ENCODE results near the gene SCD5. TPM values are rescaled to one million over a fixed set of nuclear protein-coding genes. Genes with fewer than 3 reads are reported as not detected.

Gene SCD5
- total RNA-seq, 2 donors from 2014 or later, result 24.0 to 122 TPM

DNA sequence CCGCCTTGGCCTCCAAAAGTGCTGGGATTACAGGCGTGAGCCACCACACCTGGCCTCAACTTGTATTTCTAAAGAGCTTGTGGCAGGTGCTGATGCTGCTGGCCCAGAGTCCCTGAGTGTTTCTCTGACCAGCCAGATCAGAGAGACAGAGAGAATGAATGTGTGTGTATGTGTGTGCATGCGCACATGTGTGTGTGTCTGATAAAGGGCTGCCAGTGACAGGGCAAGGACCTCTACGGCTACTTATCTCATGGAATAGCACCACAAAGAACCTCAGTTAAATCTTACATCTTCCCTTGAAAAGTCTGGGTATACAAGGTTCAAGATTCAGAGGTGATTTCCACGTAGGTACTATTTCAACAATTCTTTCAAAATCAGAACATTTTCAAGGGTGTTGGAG, 86.0 kb downstream of the SCD5 start:
- no peak overlapping the region for H3K4me3 ChIP-seq
- no peaks in the 10 kb centered on the region for H3K9me3 ChIP-seq
- H3K4me1 ChIP-seq (replicated peaks), result no peaks in the 10 kb centered on the region
- H3K27ac ChIP-seq, result no peak overlapping the region
- TF ChIP-seq POLR2AphosphoS5 (IDR thresholded peaks at IDR 0.05), result no peak
- intact Hi-C loops (cut with DNase I), result no loop called here
- H3K27me3 ChIP-seq (replicated peaks; ENCODE audit: insufficient read depth), result no peaks in the 10 kb centered on the region
- H3K36me3 ChIP-seq, result no peaks in the 10 kb centered on the region
- WGBS, result 97% methylated on average over 5 of the region's 5 CpGs
- no peak for DNase-seq (ENCODE audit: low spot score)

DNA sequence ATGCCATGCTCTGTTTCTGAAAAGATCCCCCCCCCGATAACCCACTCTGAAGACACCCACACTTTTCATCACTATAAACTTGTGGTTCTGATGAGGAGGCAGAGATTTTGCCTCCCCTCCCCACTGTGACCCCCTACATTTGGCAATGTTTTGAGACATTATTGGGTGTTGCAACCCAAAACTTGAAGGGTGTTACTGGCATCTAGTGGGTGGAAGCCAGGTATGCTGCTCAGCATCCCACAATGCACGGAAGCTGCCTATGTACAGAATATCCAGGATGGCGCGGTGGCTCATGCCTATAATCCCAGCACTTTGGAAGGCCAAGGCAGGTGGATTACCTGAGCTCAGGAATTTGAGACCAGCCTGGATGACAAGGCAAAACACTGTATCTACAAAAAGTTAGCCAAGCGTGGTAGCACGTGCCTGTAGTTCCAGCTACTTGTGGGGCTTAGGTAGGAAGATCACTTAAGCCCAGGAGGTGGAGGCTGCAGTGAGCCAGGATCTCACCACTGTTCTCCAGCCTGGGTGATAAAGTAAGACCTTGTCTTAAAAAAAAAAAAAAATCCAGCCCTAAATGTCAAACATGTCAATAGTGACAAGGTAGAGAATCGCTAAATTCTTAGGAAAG, 87.3 kb downstream of the SCD5 start:
- no peak overlapping the region for H3K27ac ChIP-seq
- TF ChIP-seq POLR2AphosphoS5 (IDR thresholded peaks at IDR 0.05) (no peak), POLR2A (IDR thresholded peaks at IDR 0.05) (no peak)
- TF ChIP-seq, protein P1, sequence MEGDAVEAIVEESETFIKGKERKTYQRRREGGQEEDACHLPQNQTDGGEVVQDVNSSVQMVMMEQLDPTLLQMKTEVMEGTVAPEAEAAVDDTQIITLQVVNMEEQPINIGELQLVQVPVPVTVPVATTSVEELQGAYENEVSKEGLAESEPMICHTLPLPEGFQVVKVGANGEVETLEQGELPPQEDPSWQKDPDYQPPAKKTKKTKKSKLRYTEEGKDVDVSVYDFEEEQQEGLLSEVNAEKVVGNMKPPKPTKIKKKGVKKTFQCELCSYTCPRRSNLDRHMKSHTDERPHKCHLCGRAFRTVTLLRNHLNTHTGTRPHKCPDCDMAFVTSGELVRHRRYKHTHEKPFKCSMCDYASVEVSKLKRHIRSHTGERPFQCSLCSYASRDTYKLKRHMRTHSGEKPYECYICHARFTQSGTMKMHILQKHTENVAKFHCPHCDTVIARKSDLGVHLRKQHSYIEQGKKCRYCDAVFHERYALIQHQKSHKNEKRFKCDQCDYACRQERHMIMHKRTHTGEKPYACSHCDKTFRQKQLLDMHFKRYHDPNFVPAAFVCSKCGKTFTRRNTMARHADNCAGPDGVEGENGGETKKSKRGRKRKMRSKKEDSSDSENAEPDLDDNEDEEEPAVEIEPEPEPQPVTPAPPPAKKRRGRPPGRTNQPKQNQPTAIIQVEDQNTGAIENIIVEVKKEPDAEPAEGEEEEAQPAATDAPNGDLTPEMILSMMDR (IDR thresholded peaks at IDR 0.05), result no peak
- H3K4me3 ChIP-seq, result no peak overlapping the region
- no peaks in the 10 kb centered on the region for H3K4me1 ChIP-seq (replicated peaks)
- no peaks in the 10 kb centered on the region for H3K27me3 ChIP-seq (replicated peaks; ENCODE audit: insufficient read depth)
- no peak for DNase-seq (ENCODE audit: low spot score)
- no peaks in the 10 kb centered on the region for H3K9me3 ChIP-seq
- WGBS, result 94% methylated on average over 7 of the region's 7 CpGs
- no peaks in the 10 kb centered on the region for H3K36me3 ChIP-seq
- intact Hi-C loops (cut with DNase I), result no loop called here

DNA sequence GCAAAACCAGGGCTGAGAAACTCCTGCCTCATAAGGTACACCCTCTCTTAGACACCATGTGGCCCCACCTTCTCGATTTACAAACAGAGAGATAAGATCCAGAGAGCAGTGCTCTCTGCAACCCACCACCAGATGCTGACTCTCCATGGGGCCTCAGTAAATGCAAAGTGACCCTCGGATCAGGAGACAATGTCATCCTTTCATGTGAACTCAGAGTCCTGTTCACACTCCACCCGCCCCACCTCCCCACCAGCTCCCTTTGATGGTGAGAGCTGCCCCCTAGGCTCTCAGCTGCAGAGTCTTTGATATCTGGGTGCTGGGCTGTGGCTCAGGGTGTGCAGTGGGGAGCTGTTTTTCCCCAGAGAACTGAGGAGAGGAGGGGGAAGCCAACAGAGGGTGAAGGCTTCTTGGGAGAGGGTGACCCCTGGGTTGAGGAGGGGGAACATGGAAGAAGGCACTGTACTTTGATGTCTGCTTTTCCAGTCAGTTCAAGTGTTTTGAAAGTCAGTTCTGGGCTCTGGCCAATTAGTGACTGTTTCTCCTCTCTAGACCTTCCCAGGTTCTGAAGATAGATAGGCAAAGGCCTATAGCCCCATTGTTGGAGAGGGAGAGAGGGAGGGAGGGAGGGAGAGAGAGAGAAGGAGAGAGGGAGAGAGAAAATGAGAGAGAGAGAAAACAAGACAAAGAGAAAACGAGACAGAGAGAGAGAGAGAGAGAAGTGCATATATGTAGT, 88.2 kb downstream of the SCD5 start:
- no peaks in the 10 kb centered on the region for H3K4me1 ChIP-seq (replicated peaks)
- H3K36me3 ChIP-seq, result no peaks in the 10 kb centered on the region
- no peak for DNase-seq (ENCODE audit: low spot score)
- WGBS, result 74% methylated on average over 4 of the region's 4 CpGs
- H3K27ac ChIP-seq, result no peak overlapping the region
- TF ChIP-seq, protein P1 (IDR thresholded peaks at IDR 0.05), result no peak
- TF ChIP-seq POLR2AphosphoS5 (IDR thresholded peaks at IDR 0.05) (no peak), POLR2A (IDR thresholded peaks at IDR 0.05) (no peak)
- H3K9me3 ChIP-seq, result no peaks in the 10 kb centered on the region
- intact Hi-C loops (cut with DNase I), result no loop called here
- no peaks in the 10 kb centered on the region for H3K27me3 ChIP-seq (replicated peaks; ENCODE audit: insufficient read depth)
- no peak overlapping the region for H3K4me3 ChIP-seq

DNA sequence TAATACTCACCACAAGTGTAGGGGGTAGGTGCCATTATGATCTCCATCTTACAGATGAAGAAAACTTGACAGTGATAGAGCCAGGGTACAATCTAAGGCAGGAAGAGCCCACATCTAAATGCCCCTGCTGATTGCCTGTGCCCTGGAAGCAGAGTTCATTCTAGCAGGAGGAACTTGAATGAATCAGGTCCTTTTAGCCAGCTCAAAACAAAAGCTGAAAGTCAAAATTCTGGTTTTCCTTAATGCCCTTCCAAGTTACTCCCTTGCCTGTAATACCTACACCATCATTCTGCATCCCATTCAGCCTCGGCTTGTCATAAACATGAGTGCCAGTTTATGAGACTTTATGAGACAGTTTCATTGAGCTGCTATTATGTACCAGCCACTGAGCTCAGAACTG, 89.6 kb downstream of the SCD5 start:
- H3K36me3 ChIP-seq, result no peaks in the 10 kb centered on the region
- H3K4me3 ChIP-seq, result no peak overlapping the region
- H3K9me3 ChIP-seq, result no peaks in the 10 kb centered on the region
- H3K27ac ChIP-seq, result no peak overlapping the region
- intact Hi-C loops (cut with DNase I), result no loop called here
- no peak for DNase-seq (ENCODE audit: low spot score)
- no peaks in the 10 kb centered on the region for H3K27me3 ChIP-seq (replicated peaks; ENCODE audit: insufficient read depth)
- 25% methylated on average over 1 of the region's 1 CpG for WGBS
- no peaks in the 10 kb centered on the region for H3K4me1 ChIP-seq (replicated peaks)
- TF ChIP-seq POLR2A (IDR thresholded peaks at IDR 0.05) (no peak), POLR2AphosphoS5 (IDR thresholded peaks at IDR 0.05) (no peak)
- TF ChIP-seq, protein P1 (IDR thresholded peaks at IDR 0.05), result no peak

DNA sequence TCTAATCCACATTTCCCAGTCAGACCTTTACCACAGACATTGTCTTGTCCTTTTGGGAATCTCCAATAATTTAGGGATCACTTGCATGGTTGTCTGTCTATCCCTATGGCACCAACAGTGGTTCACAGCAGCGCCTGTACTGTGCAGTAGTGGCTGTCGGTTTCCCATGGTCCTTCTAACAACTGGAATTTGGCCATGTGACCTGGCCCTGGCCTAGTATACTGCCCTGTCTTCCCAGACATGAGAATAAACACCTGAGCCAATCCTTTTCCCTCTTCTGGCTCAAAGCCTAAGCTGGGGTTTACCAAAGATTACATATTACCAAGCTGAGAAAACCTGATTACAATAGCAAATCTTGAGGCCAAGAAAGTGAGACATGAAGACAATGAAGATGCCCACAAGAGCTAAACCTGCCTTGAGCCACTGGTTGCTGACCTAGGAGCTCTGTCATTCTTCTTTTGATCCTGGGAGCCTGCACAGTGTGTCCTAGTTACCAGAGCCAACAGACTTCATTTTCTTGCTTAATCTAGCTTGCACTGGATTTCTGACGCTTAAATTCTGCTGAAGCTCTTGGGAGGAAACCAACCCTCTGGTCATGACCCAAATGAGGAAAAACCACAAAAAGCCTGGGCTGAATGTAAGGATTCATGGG, 92.1 kb downstream of the SCD5 start:
- Histone ChIP-seq H3K9me3 (no peaks in the 10 kb centered on the region), H3K36me3 (no peaks in the 10 kb centered on the region), H3K27ac (no peak overlapping the region), H3K27me3 (replicated peaks; ENCODE audit: insufficient read depth) (no peaks in the 10 kb centered on the region), H3K4me1 (replicated peaks) (no peaks in the 10 kb centered on the region), H3K4me3 (no peak overlapping the region)
- WGBS, result 78% methylated on average over 3 of the region's 3 CpGs
- no peak for DNase-seq (ENCODE audit: low spot score)
- intact Hi-C loops (cut with DNase I), result no loop called here
- no peak for TF ChIP-seq POLR2A (IDR thresholded peaks at IDR 0.05)
- no peak for TF ChIP-seq POLR2AphosphoS5 (IDR thresholded peaks at IDR 0.05)
- TF ChIP-seq, protein P1 (IDR thresholded peaks at IDR 0.05), result no peak

Data from prostate gland (tissue), 2 donors.